GM18861 (cell line): ENCODE data around the gene SEZ6L.

Source experiments
- ATAC-seq: cut with Tn5 transposase; IDR thresholded peaks from one replicate; pipeline ENCODE4 v1.9.1; 2021; ENCODE audit not compliant: unreplicated experiment

The SEZ6L gene

GRCh38 chr22:26174280-26174679 lies 5.0 kb downstream of the SEZ6L start:
- no peak for ATAC-seq

- no peak for ATAC-seq
Measured at GRCh38 chr22:26182723-26183122, 13.5 kb downstream of the SEZ6L start.

GRCh38 chr22:26185190-26185589 lies 15.9 kb downstream of the SEZ6L start:
- ATAC-seq, result no peak

- ATAC-seq, result no peak
Measured at GRCh38 chr22:26188341-26188740, 19.1 kb downstream of the SEZ6L start.

- no peak for ATAC-seq
Measured at GRCh38 chr22:26194313-26194712, 25.1 kb downstream of the SEZ6L start.

GRCh38 chr22:26194877-26195276 lies 25.6 kb downstream of the SEZ6L start:
- no peak for ATAC-seq

GRCh38 chr22:26196657-26197056 lies 27.4 kb downstream of the SEZ6L start:
- ATAC-seq, result no peak

GRCh38 chr22:26197425-26197824 lies 28.2 kb downstream of the SEZ6L start:
- no peak for ATAC-seq

- no peak for ATAC-seq
Measured at GRCh38 chr22:26199665-26200064, 30.4 kb downstream of the SEZ6L start.

- ATAC-seq, result no peak
Measured at GRCh38 chr22:26202280-26202924, 33.1 kb downstream of the SEZ6L start.

GRCh38 chr22:26205494-26205893 lies 36.2 kb downstream of the SEZ6L start:
- no peak for ATAC-seq

- ATAC-seq, result no peak
Measured at GRCh38 chr22:26210334-26210733, 41.1 kb downstream of the SEZ6L start.

GRCh38 chr22:26213826-26214225 lies 44.6 kb downstream of the SEZ6L start:
- ATAC-seq, result no peak

GRCh38 chr22:26214466-26214865 lies 45.2 kb downstream of the SEZ6L start:
- ATAC-seq, result no peak

GRCh38 chr22:26215736-26216135 lies 46.5 kb downstream of the SEZ6L start:
- ATAC-seq, result no peak

GRCh38 chr22:26225207-26225606 lies 55.9 kb downstream of the SEZ6L start:
- no peak for ATAC-seq

- no peak for ATAC-seq
Measured at GRCh38 chr22:26226538-26227297, 57.5 kb downstream of the SEZ6L start.

GRCh38 chr22:26229910-26230309 lies 60.6 kb downstream of the SEZ6L start:
- ATAC-seq, result no peak

- ATAC-seq, result no peak
Measured at GRCh38 chr22:26234296-26234695, 65.0 kb downstream of the SEZ6L start.

GRCh38 chr22:26235792-26236487 lies 66.7 kb downstream of the SEZ6L start:
- no peak for ATAC-seq

GRCh38 chr22:26236991-26237390 lies 67.7 kb downstream of the SEZ6L start:
- ATAC-seq, result no peak

- ATAC-seq, result no peak
Measured at GRCh38 chr22:26238596-26238995, 69.3 kb downstream of the SEZ6L start.
